ENCODE data around the gene NRXN3.
A peak's percentile ranks its signal among the peaks of the same experiment; 100 is the strongest.

NRXN3 gene

GRCh38 chr14:78153064-78153341, 17.2 kb upstream of the NRXN3 start:
- no peak for DNase-seq (ENCODE audit: low spot score in 2 of 2)
- no peaks in the 10 kb centered on the region for H3K27me3 ChIP-seq (ENCODE audit: low read depth)
- H3K4me1 ChIP-seq: no peaks in the 10 kb centered on the region
- in situ Hi-C loops (cut with MboI; ENCODE audit: low sequenced_read_pairs): no loop called here
- H3K36me3 ChIP-seq (replicated peaks): no peaks in the 10 kb centered on the region
- no peak overlapping the region for H3K4me3 ChIP-seq
- no peaks in the 10 kb centered on the region for H3K9me3 ChIP-seq

GRCh38 chr14:78154827-78155226, 15.3 kb upstream of the NRXN3 start:
- Histone ChIP-seq H3K27me3 (ENCODE audit: low read depth) (no peaks in the 10 kb centered on the region), H3K36me3 (replicated peaks) (no peaks in the 10 kb centered on the region), H3K4me3 (no peak overlapping the region), H3K9me3 (no peaks in the 10 kb centered on the region), H3K4me1 (no peaks in the 10 kb centered on the region)
- in situ Hi-C loops (cut with MboI; ENCODE audit: low sequenced_read_pairs): no loop called here
- no peak for DNase-seq (ENCODE audit: low spot score in 2 of 2)

GRCh38 chr14:78156196-78156595, 14.0 kb upstream of the NRXN3 start:
- H3K4me3 ChIP-seq: no peak overlapping the region
- no peaks in the 10 kb centered on the region for H3K27me3 ChIP-seq (ENCODE audit: low read depth)
- H3K36me3 ChIP-seq (replicated peaks): no peaks in the 10 kb centered on the region
- DNase-seq (ENCODE audit: low spot score in 2 of 2): no peak
- no peaks in the 10 kb centered on the region for H3K4me1 ChIP-seq
- no peaks in the 10 kb centered on the region for H3K9me3 ChIP-seq
- in situ Hi-C loops (cut with MboI; ENCODE audit: low sequenced_read_pairs): no loop called here

GRCh38 chr14:78157494-78158437, 12.4 kb upstream of the NRXN3 start:
- H3K9me3 ChIP-seq: no peaks in the 10 kb centered on the region
- H3K4me3 ChIP-seq: no peak overlapping the region
- in situ Hi-C loops (cut with MboI; ENCODE audit: low sequenced_read_pairs): no loop called here
- H3K4me1 ChIP-seq: no peaks in the 10 kb centered on the region
- peak in 1 of 2 experiments; percentile 45 for DNase-seq (ENCODE audit: low spot score in 2 of 2)
- no peaks in the 10 kb centered on the region for H3K36me3 ChIP-seq (replicated peaks)
- peaks cover 2% of the 10 kb centered on the region; the same call in 1 of the 2 replicates for H3K27me3 ChIP-seq (ENCODE audit: low read depth)

GRCh38 chr14:78162202-78162601, 8.0 kb upstream of the NRXN3 start:
- H3K27me3 ChIP-seq (ENCODE audit: low read depth): peaks cover 5% of the 10 kb centered on the region; the same call in 1 of the 2 replicates
- in situ Hi-C loops (cut with MboI; ENCODE audit: low sequenced_read_pairs): no loop called here
- no peaks in the 10 kb centered on the region for H3K36me3 ChIP-seq (replicated peaks)
- no peak overlapping the region for H3K4me3 ChIP-seq
- no peaks in the 10 kb centered on the region for H3K4me1 ChIP-seq
- no peak for DNase-seq (ENCODE audit: low spot score in 2 of 2)
- H3K9me3 ChIP-seq: no peaks in the 10 kb centered on the region

GRCh38 chr14:78164226-78164853, 5.8 kb upstream of the NRXN3 start:
- Histone ChIP-seq H3K9me3 (no peaks in the 10 kb centered on the region), H3K4me1 (no peaks in the 10 kb centered on the region), H3K27me3 (ENCODE audit: low read depth) (peaks cover 5% of the 10 kb centered on the region; the same call in 1 of the 2 replicates), H3K4me3 (no peak overlapping the region), H3K36me3 (replicated peaks) (no peaks in the 10 kb centered on the region)
- DNase-seq (ENCODE audit: low spot score in 2 of 2): peak in 1 of 2 experiments; percentile 68
- in situ Hi-C loops (cut with MboI; ENCODE audit: low sequenced_read_pairs): no loop called here

- H3K4me1 ChIP-seq: no peaks in the 10 kb centered on the region
- no peak for DNase-seq (ENCODE audit: low spot score in 2 of 2)
- H3K4me3 ChIP-seq: no peak overlapping the region
- H3K9me3 ChIP-seq: no peaks in the 10 kb centered on the region
- H3K27me3 ChIP-seq (ENCODE audit: low read depth): peaks cover 5% of the 10 kb centered on the region; the same call in 1 of the 2 replicates
- in situ Hi-C loops (cut with MboI; ENCODE audit: low sequenced_read_pairs): no loop called here
- no peaks in the 10 kb centered on the region for H3K36me3 ChIP-seq (replicated peaks)
Observed at GRCh38 chr14:78172428-78172827, 2.3 kb downstream of the NRXN3 start.

GRCh38 chr14:78173346-78174035, 3.3 kb downstream of the NRXN3 start:
- Histone ChIP-seq H3K27me3 (ENCODE audit: low read depth) (peaks cover 5% of the 10 kb centered on the region; the same call in 1 of the 2 replicates), H3K36me3 (replicated peaks) (no peaks in the 10 kb centered on the region), H3K4me1 (no peaks in the 10 kb centered on the region), H3K4me3 (no peak overlapping the region), H3K9me3 (no peaks in the 10 kb centered on the region)
- DNase-seq (ENCODE audit: low spot score in 2 of 2): no peak
- in situ Hi-C loops (cut with MboI; ENCODE audit: low sequenced_read_pairs): no loop called here

GRCh38 chr14:78175412-78175811, 5.2 kb downstream of the NRXN3 start:
- H3K9me3 ChIP-seq: no peaks in the 10 kb centered on the region
- DNase-seq (ENCODE audit: low spot score in 2 of 2): no peak
- H3K27me3 ChIP-seq (ENCODE audit: low read depth): peaks cover 3% of the 10 kb centered on the region; the same call in 1 of the 2 replicates
- no peaks in the 10 kb centered on the region for H3K36me3 ChIP-seq (replicated peaks)
- in situ Hi-C loops (cut with MboI; ENCODE audit: low sequenced_read_pairs): no loop called here
- H3K4me3 ChIP-seq: no peak overlapping the region
- H3K4me1 ChIP-seq: no peaks in the 10 kb centered on the region

GRCh38 chr14:78178071-78178470, 7.9 kb downstream of the NRXN3 start:
- Histone ChIP-seq H3K4me3 (no peak overlapping the region), H3K4me1 (no peaks in the 10 kb centered on the region), H3K27me3 (ENCODE audit: low read depth) (peaks cover 2% of the 10 kb centered on the region; the same call in 1 of the 2 replicates), H3K36me3 (replicated peaks) (no peaks in the 10 kb centered on the region), H3K9me3 (no peaks in the 10 kb centered on the region)
- in situ Hi-C loops (cut with MboI; ENCODE audit: low sequenced_read_pairs): no loop called here
- no peak for DNase-seq (ENCODE audit: low spot score in 2 of 2)

- no peaks in the 10 kb centered on the region for H3K36me3 ChIP-seq (replicated peaks)
- no peaks in the 10 kb centered on the region for H3K4me1 ChIP-seq
- no peak for DNase-seq (ENCODE audit: low spot score in 2 of 2)
- peaks cover 2% of the 10 kb centered on the region; the same call in 1 of the 2 replicates for H3K27me3 ChIP-seq (ENCODE audit: low read depth)
- H3K9me3 ChIP-seq: no peaks in the 10 kb centered on the region
- H3K4me3 ChIP-seq: no peak overlapping the region
- in situ Hi-C loops (cut with MboI; ENCODE audit: low sequenced_read_pairs): no loop called here
Observed at GRCh38 chr14:78178971-78179370, 8.8 kb downstream of the NRXN3 start.

- DNase-seq (ENCODE audit: low spot score in 2 of 2): no peak
- peaks cover 2% of the 10 kb centered on the region; the same call in 1 of the 2 replicates for H3K27me3 ChIP-seq (ENCODE audit: low read depth)
- H3K4me3 ChIP-seq: no peak overlapping the region
- H3K4me1 ChIP-seq: no peaks in the 10 kb centered on the region
- no peaks in the 10 kb centered on the region for H3K36me3 ChIP-seq (replicated peaks)
- in situ Hi-C loops (cut with MboI; ENCODE audit: low sequenced_read_pairs): no loop called here
- H3K9me3 ChIP-seq: no peaks in the 10 kb centered on the region
Observed at GRCh38 chr14:78181270-78181669, 11.1 kb downstream of the NRXN3 start.

- DNase-seq (ENCODE audit: low spot score in 2 of 2): no peak
- in situ Hi-C loops (cut with MboI; ENCODE audit: low sequenced_read_pairs): no loop called here
- H3K4me1 ChIP-seq: no peaks in the 10 kb centered on the region
- no peaks in the 10 kb centered on the region for H3K36me3 ChIP-seq (replicated peaks)
- H3K27me3 ChIP-seq (ENCODE audit: low read depth): peaks cover 2% of the 10 kb centered on the region; the same call in 1 of the 2 replicates
- H3K9me3 ChIP-seq: no peaks in the 10 kb centered on the region
- no peak overlapping the region for H3K4me3 ChIP-seq
Observed at GRCh38 chr14:78182722-78183121, 12.5 kb downstream of the NRXN3 start.

GRCh38 chr14:78184157-78184556, 14.0 kb downstream of the NRXN3 start:
- H3K4me1 ChIP-seq: no peaks in the 10 kb centered on the region
- H3K27me3 ChIP-seq (ENCODE audit: low read depth): peaks cover 2% of the 10 kb centered on the region; the same call in 1 of the 2 replicates
- H3K9me3 ChIP-seq: no peaks in the 10 kb centered on the region
- no peaks in the 10 kb centered on the region for H3K36me3 ChIP-seq (replicated peaks)
- DNase-seq (ENCODE audit: low spot score in 2 of 2): no peak
- no peak overlapping the region for H3K4me3 ChIP-seq
- in situ Hi-C loops (cut with MboI; ENCODE audit: low sequenced_read_pairs): no loop called here
